H1 (cell line): ENCODE measurements around the gene MUC5AC. TPM values are rescaled to one million over a fixed set of nuclear protein-coding genes. Genes with fewer than 3 reads are reported as not detected.

Experiments
- RBBP5 ChIP-seq: IDR thresholded peaks from 2 replicates; pipeline ENCODE4 v1.7.1; 2012; ENCODE audit warnings: low read depth, mild to moderate bottlenecking, inconsistent platforms, low read length, moderate library complexity, borderline replicate concordance
- RXRA ChIP-seq: IDR thresholded peaks from 2 replicates; pipeline ENCODE4 v1.6.1; 2011; ENCODE audit warnings: low read depth, mild to moderate bottlenecking, low read length, moderate library complexity; ENCODE audit not compliant: insufficient read depth
- SP1 ChIP-seq: IDR thresholded peaks from 2 replicates; pipeline ENCODE4 v1.6.1; 2011; ENCODE audit warnings: low read depth, low read length
- TAF7 ChIP-seq: optimal IDR thresholded peaks from 2 replicates; pipeline ENCODE3; 2011; ENCODE audit warnings: low read depth, mild to moderate bottlenecking, inconsistent platforms, low read length, moderate library complexity, borderline replicate concordance
- polyA plus RNA-seq, 7 experiments: library from polyadenylated mRNA; depleted of rRNA in 3 of 7; stranded (reverse) in 5 of 7; unstranded in 2 of 7; fragments of >200 nt in 5 of 7; fragments of 200-250 nt in 2 of 7; gene quantifications; 1 replicate in 5 of 7; 2 replicates in 1 of 7; 4 replicates in 1 of 7; pipeline versions ENCODE4 v1.2.1 to v1.2.3, GENCODE V29; 2011 to 2013; ENCODE audit warnings: missing spikeins in 2 of 7, mixed read lengths in 2 of 7
- total RNA-seq: library from RNA; stranded (reverse); fragmentation: NEBNext Ultra II Directional; extraction: Animal tissue kit (Norgen Biotek cat#: 25700); gene quantifications from 2 replicates; pipeline ENCODE4 v1.2.1, GENCODE V29; 2021
- TF ChIP-seq, protein P1 (sequence below): IDR thresholded peaks from 2 replicates; pipeline ENCODE4 v1.6.1; 2011; ENCODE audit warnings: low read length, improper control_type of control experiment

MUC5AC gene
- total and polyA plus RNA-seq, 2 of the 8 experiments (the other 6 are each of a cell fraction or from before 2014, with no cell fraction given), result not detected

DNA sequence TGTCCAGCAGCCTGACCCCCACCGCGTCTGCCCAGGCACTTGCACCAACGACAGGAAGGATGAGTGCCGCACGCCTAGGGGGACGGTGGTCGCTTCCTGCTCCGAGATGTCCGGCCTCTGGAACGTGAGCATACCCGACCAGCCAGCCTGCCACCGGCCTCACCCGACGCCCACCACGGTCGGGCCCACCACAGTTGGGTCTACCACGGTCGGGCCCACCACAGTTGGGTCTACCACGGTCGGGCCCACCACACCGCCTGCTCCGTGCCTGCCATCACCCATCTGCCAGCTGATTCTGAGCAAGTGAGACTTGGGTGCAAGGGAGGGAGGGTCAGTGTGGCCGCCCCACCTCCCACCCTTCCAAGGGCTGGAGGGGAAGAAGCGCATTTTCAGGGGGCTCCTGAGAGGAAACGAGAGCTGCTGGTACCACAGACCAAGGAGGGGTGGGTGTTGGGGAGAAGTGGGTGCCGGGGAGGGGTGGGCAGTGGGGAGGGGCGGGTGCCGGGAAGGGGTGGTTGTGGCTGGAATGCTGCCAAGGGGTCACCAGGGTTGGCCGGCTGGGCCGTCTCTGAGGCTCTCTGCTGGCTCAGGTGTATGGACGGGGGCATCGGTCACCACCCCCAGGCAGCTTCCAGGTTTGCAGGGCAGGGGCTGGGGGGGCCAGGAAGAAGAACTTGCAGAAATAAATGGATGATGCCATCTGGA, 37.4 kb downstream of the MUC5AC start (continued):
- TF ChIP-seq, protein P1, sequence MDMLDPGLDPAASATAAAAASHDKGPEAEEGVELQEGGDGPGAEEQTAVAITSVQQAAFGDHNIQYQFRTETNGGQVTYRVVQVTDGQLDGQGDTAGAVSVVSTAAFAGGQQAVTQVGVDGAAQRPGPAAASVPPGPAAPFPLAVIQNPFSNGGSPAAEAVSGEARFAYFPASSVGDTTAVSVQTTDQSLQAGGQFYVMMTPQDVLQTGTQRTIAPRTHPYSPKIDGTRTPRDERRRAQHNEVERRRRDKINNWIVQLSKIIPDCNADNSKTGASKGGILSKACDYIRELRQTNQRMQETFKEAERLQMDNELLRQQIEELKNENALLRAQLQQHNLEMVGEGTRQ, result no peak
- TF ChIP-seq SP1 (no peak), RBBP5 (no peak), TAF7 (no peak), RXRA (no peak)
